ENCODE measurements around the gene ATP5F1E. TPM values are rescaled to one million over a fixed set of nuclear protein-coding genes. Genes with fewer than 3 reads are reported as not detected.

Gene ATP5F1E
- total and polyA plus RNA-seq, 9 of the 15 experiments (the other 6 are each of a cell fraction or from before 2014, with no cell fraction given) = 60.3 to 162 (median 113) TPM

DNA sequence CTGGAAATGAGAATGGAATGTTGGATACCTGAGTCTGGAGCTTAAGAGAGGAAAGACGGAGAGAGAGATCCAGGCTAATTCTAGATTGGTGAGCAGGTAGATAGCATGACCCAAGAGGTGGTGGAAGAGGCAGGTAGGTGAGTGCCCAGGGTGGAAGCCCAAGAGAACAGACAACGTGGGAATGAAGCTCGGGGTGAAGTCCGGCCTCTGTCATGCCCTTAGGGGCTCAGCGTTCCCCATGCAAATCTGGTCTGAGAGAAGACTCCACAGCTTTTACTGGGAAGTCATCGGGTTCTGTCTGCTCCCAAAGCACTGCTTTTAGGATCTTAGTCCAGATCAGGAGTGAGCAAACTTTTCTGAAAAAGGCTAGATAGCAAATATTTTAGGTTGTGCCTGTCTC is 47.4 kb downstream of the ATP5F1E start:
- H3K4me2 ChIP-seq (ENCODE audit: insufficient read depth, low read length) = no peak overlapping the region
- H3K4me1 ChIP-seq (replicated peaks in 1 of 2; ENCODE audit: control insufficient read depth in 2 of 2, insufficient read depth in 2 of 2, low read length in 2 of 2) = peaks cover 17 to 25% of the 10 kb centered on the region in 2 experiments; a peak in 4 of 5 replicates
- ChIA-PET CTCF (ENCODE audit: low intra/inter-chr PET ratio) (no interaction called here), POLR2A (interaction anchor here (0.5 to 4.6 kb wide), 7 partner anchors 8 to 1633 kb away, joined by 3 to 29 read pairs (median 3); no protein-coding TSS in a partner anchor)
- H3K27ac ChIP-seq (ENCODE audit: extremely low read depth, low read depth, low read length) = no peak overlapping the region
- H3K9ac ChIP-seq (ENCODE audit: insufficient read depth in 1 of 2, low read depth in 2 of 2, low read length in 2 of 2) = peak overlapping the region in 1 of 2 experiments; percentile 61; a peak in 1 of 4 replicates
- peaks cover 69% of the 10 kb centered on the region for H3K36me3 ChIP-seq (ENCODE audit: control insufficient read depth, insufficient read depth, low read length)
- intact Hi-C loops (cut with micrococcal nuclease) (loop anchor here (5.0 kb wide), 2 partner anchors 48 to 92 kb away; partner anchors contain the start of gene ATP5F1E), in situ Hi-C loops (cut with MboI) (no loop called here)
- peaks cover 66% of the 10 kb centered on the region for H3K79me2 ChIP-seq (ENCODE audit: control insufficient read depth, insufficient read depth, low read length)
- ATAC-seq = no peak
- H3K27me3 ChIP-seq (ENCODE audit: control insufficient read depth in 2 of 2, insufficient read depth in 2 of 2, low read length in 2 of 2) = no peaks in the 10 kb centered on the region
- FAIRE-seq = no peak
- no peak overlapping the region for H3K4me3 ChIP-seq
- H3K9me1 ChIP-seq (ENCODE audit: control insufficient read depth, insufficient read depth, low read length) = no peaks in the 10 kb centered on the region
- BruUV-seq (replicated peaks) = TSS peak; percentile 23
- H3K9me3 ChIP-seq (replicated peaks; ENCODE audit: control insufficient read depth, insufficient read depth, low read depth, low read length) = no peaks in the 10 kb centered on the region
- peaks cover 5% of the 10 kb centered on the region; the same call in 1 of the 2 replicates for H4K20me1 ChIP-seq (replicated peaks; ENCODE audit: control insufficient read depth, insufficient read depth, low read length)
- no peak for DNase-seq (ENCODE audit: extremely low read depth in 1 of 4, low spot score in 3 of 4)
- WGBS (ENCODE audit: insufficient coverage, low coverage, missing lambda C conversion rate) = 88% methylated on average over 5 of the region's 6 CpGs
- H2AFZ ChIP-seq (ENCODE audit: low read depth, low read length) = no peak overlapping the region
- TF ChIP-seq GTF2B (IDR thresholded peaks at IDR 0.05; ENCODE audit: extremely low read depth, insufficient read length) (no peak), ZNF586 (CRISPR knock-in tag; conservative IDR thresholded peaks at IDR 0.05) (no peak), TSC22D4 (tag; IDR thresholded peaks at IDR 0.05) (no peak), YBX1 (IDR thresholded peaks at IDR 0.05) (no peak), ZNF140 (CRISPR knock-in tag; IDR thresholded peaks at IDR 0.05) (no peak), MTA1 (IDR thresholded peaks at IDR 0.05; ENCODE audit: borderline replicate concordance) (no peak), MTA3 (IDR thresholded peaks at IDR 0.05; ENCODE audit: borderline replicate concordance) (no peak), ZNF589 (CRISPR knock-in tag; IDR thresholded peaks at IDR 0.05; ENCODE audit: low read depth) (no peak), TRIM25 (IDR thresholded peaks at IDR 0.05; ENCODE audit: borderline replicate concordance) (no peak), EP400 (IDR thresholded peaks at IDR 0.05) (no peak), CREB1 (IDR thresholded peaks at IDR 0.05) (no peak), CREB1 (CRISPR knock-in tag; IDR thresholded peaks at IDR 0.05) (no peak), YY1 (IDR thresholded peaks at IDR 0.05; ENCODE audit: borderline replicate concordance in 1 of 3, control insufficient read depth in 1 of 3, extremely low read depth in 1 of 3, insufficient read depth in 3 of 3, insufficient read length in 1 of 3, insufficient replicate concordance in 2 of 3, low read depth in 1 of 3, low read length in 2 of 3) (no peak), HDAC6 (IDR thresholded peaks at IDR 0.05; ENCODE audit: low read depth, low read length) (no peak), HDAC1 (IDR thresholded peaks at IDR 0.05) (no peak), RBM17 (IDR thresholded peaks at IDR 0.05; ENCODE audit: borderline replicate concordance, low read depth, low read length) (no peak), MCM7 (IDR thresholded peaks at IDR 0.05) (no peak)
- TF ChIP-seq, protein P1, sequence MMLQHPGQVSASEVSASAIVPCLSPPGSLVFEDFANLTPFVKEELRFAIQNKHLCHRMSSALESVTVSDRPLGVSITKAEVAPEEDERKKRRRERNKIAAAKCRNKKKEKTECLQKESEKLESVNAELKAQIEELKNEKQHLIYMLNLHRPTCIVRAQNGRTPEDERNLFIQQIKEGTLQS (IDR thresholded peaks at IDR 0.05) = no peak
- TF ChIP-seq, protein P1 (CRISPR knock-in tag; conservative IDR thresholded peaks at IDR 0.05) = no peak
- TF ChIP-seq, protein P2, sequence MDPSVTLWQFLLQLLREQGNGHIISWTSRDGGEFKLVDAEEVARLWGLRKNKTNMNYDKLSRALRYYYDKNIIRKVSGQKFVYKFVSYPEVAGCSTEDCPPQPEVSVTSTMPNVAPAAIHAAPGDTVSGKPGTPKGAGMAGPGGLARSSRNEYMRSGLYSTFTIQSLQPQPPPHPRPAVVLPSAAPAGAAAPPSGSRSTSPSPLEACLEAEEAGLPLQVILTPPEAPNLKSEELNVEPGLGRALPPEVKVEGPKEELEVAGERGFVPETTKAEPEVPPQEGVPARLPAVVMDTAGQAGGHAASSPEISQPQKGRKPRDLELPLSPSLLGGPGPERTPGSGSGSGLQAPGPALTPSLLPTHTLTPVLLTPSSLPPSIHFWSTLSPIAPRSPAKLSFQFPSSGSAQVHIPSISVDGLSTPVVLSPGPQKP (CRISPR knock-in tag; IDR thresholded peaks at IDR 0.05) = no peak
